CD14-positive monocyte (primary cell): Measurements from ENCODE around the gene LSG1. TPM values are rescaled to one million over a fixed set of nuclear protein-coding genes. Genes with fewer than 3 reads are reported as not detected.

Source experiments
- DNase-seq, 3 donors: peaks; one replicate each; pipeline ENCODE4 v3.0.0-alpha.2; 2011 to 2022
- H2AFZ ChIP-seq: 2 replicates; pipeline ENCODE4 v1.6.0; 2012; ENCODE audit warnings: mild to moderate bottlenecking, low read depth, low read length, inconsistent platforms; ENCODE audit not compliant: insufficient read depth, poor library complexity, severe bottlenecking
- H3K27ac ChIP-seq, 2 donors: 1 replicate in 1 of 2; 2 replicates in 1 of 2; pipeline ENCODE4 v1.5.1; 2012 to 2013; ENCODE audit warnings: low read length in 2 of 2, control low read depth in 1 of 2, inconsistent platforms in 1 of 2, low read depth in 1 of 2, mild to moderate bottlenecking in 1 of 2
- H3K27me3 ChIP-seq, 2 donors: one replicate each; pipeline versions ENCODE4 v1.6.0 to v1.6.1; 2011 to 2013; ENCODE audit warnings: low read length in 2 of 2; ENCODE audit not compliant: control insufficient read depth in 2 of 2, insufficient read depth in 2 of 2
- H3K36me3 ChIP-seq, 2 donors: replicated peaks in 1 of 2; 1 replicate in 1 of 2; 2 replicates in 1 of 2; pipeline versions ENCODE4 v1.5.1 to v1.6.1; 2012 to 2013; ENCODE audit warnings: low read length in 2 of 2, control low read depth in 1 of 2, inconsistent platforms in 1 of 2, mild to moderate bottlenecking in 1 of 2; ENCODE audit not compliant: insufficient read depth in 2 of 2, control insufficient read depth in 1 of 2
- H3K4me1 ChIP-seq, 2 donors: 1 replicate in 1 of 2; 2 replicates in 1 of 2; pipeline versions ENCODE4 v1.5.1 to v1.6.1; 2012 to 2013; ENCODE audit warnings: low read length in 2 of 2, control low read depth in 1 of 2, inconsistent platforms in 1 of 2, mild to moderate bottlenecking in 1 of 2, moderate library complexity in 1 of 2; ENCODE audit not compliant: insufficient read depth in 2 of 2, control insufficient read depth in 1 of 2
- H3K4me2 ChIP-seq: replicated peaks from 2 replicates; pipeline ENCODE3; 2012; ENCODE audit warnings: low read length, moderate library complexity, mild to moderate bottlenecking; ENCODE audit not compliant: poor library complexity, severe bottlenecking; ENCODE audit errors: extremely low read depth
- H3K4me3 ChIP-seq, 3 experiments: fragments of 200-600 bp in 1 of 3; sonication (generic) in 1 of 3; replicated peaks in 1 of 3; 1 replicate in 2 of 3; 2 replicates in 1 of 3; pipeline ENCODE4 v1.5.1; 2011 to 2013; ENCODE audit warnings: low read length in 3 of 3, mild to moderate bottlenecking in 3 of 3, control low read depth in 2 of 3, low read depth in 2 of 3, inconsistent platforms in 1 of 3, moderate library complexity in 1 of 3
- H3K79me2 ChIP-seq: 2 replicates; pipeline ENCODE4 v1.6.0; 2012; ENCODE audit warnings: mild to moderate bottlenecking, control low read depth, inconsistent platforms, low read length, moderate library complexity; ENCODE audit not compliant: insufficient read depth
- H3K9ac ChIP-seq: 2 replicates; pipeline ENCODE4 v1.6.0; 2017; ENCODE audit warnings: low read length, mild to moderate bottlenecking; ENCODE audit not compliant: insufficient read depth, poor library complexity, severe bottlenecking
- H3K9me3 ChIP-seq, 2 donors: replicated peaks in 1 of 2; 1 replicate in 1 of 2; 2 replicates in 1 of 2; pipeline versions ENCODE4 v1.5.1 to v1.6.1; 2012 to 2013; ENCODE audit warnings: low read length in 2 of 2, control low read depth in 1 of 2; ENCODE audit not compliant: control insufficient read depth in 1 of 2, insufficient read depth in 1 of 2
- H4K20me1 ChIP-seq: 2 replicates; pipeline ENCODE4 v1.6.0; 2012; ENCODE audit warnings: mild to moderate bottlenecking, low read length, control low read depth, moderate library complexity; ENCODE audit not compliant: insufficient read depth
- H3K27ac Mint-ChIP-seq, 7 donors: one replicate each; pipeline ENCODE4 v1.8.0; 2020; ENCODE audit warnings: mild to moderate bottlenecking in 7 of 7, mixed read lengths in 7 of 7, moderate library complexity in 6 of 7, inconsistent platforms in 2 of 7
- H3K27me3 Mint-ChIP-seq, 3 donors: one replicate each; pipeline ENCODE4 v1.8.0; 2021 to 2022; ENCODE audit warnings: low read depth in 3 of 3, mild to moderate bottlenecking in 3 of 3, mixed read lengths in 3 of 3, moderate library complexity in 3 of 3, inconsistent platforms in 1 of 3
- H3K36me3 Mint-ChIP-seq, 2 donors: one replicate each; pipeline ENCODE4 v1.8.0; 2020; ENCODE audit warnings: mixed read lengths in 2 of 2, inconsistent platforms in 1 of 2, mild to moderate bottlenecking in 1 of 2
- H3K4me1 Mint-ChIP-seq: one replicate; pipeline ENCODE4 v1.8.0; 2020; ENCODE audit warnings: mild to moderate bottlenecking, mixed read lengths
- H3K4me3 Mint-ChIP-seq, 2 donors: one replicate each; pipeline ENCODE4 v1.8.0; 2020; ENCODE audit warnings: mild to moderate bottlenecking in 2 of 2, mixed read lengths in 2 of 2, moderate library complexity in 1 of 2
- H3K9me3 Mint-ChIP-seq, 7 donors: one replicate each; pipeline ENCODE4 v1.8.0; 2020 to 2022; ENCODE audit warnings: mixed read lengths in 7 of 7, mild to moderate bottlenecking in 6 of 7, moderate library complexity in 6 of 7, inconsistent platforms in 2 of 7
- WGBS: methylation state at CpG from one replicate; pipeline ENCODE4 v1.1.5; 2013; ENCODE audit warnings: missing lambda C conversion rate; ENCODE audit not compliant: insufficient coverage; 5-methylcytosine and 5-hydroxymethylcytosine counted together
- intact Hi-C, 2 donors: fragments of 100-400 bp; cut with micrococcal nuclease; formaldehyde crosslinking; loops; one replicate each; pipeline versions ENCODE4 v1.15.0 to v1.15.1; 2023
- polyA plus RNA-seq, 3 donors: library from polyadenylated mRNA; depleted of rRNA in 1 of 3; unstranded in 2 of 3; stranded (reverse) in 1 of 3; fragments of 300-500 nt in 2 of 3; fragments of >200 nt in 1 of 3; fragmentation: Illumina TruSeq in 2 of 3; gene quantifications; 1 replicate in 2 of 3; 2 replicates in 1 of 3; pipeline ENCODE4 v1.2.3, GENCODE V29; 2012 to 2021
- TF ChIP-seq, protein P1 (sequence below): fragments of 200-600 bp; IDR thresholded peaks from one replicate; pipeline ENCODE4 v1.8.0; 2022; ENCODE audit warnings: antibody characterized with exemption, mild to moderate bottlenecking

The LSG1 gene
- polyA plus RNA-seq, 3 donors, result 6.7 to 30.9 (median 9.9) TPM

DNA sequence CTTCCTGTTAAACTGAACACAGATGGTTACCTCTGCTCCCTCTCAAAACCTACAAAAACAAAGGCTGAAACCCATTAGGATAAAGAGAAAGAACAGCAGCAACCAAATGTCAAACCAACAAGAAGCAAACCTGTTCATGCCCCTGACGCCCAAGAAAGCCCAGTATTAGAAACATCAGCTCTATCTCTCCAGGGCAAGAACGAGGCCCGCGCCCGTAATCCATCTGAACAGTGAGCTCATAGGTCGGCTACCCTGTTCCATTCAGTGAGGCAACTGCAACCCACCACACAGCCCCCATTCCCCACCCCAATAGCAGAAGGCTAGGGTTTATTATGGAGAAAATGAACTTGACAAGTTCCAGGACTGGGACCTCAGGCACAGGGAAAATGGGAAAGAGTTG is 10.0 kb downstream of the LSG1 start:
- H3K9me3 ChIP-seq, result no peaks in the 10 kb centered on the region
- intact Hi-C loops, result no loop called here
- H3K4me2 ChIP-seq, result no peak overlapping the region
- H3K4me1 ChIP-seq, result no peaks in the 10 kb centered on the region
- TF ChIP-seq, protein P1, sequence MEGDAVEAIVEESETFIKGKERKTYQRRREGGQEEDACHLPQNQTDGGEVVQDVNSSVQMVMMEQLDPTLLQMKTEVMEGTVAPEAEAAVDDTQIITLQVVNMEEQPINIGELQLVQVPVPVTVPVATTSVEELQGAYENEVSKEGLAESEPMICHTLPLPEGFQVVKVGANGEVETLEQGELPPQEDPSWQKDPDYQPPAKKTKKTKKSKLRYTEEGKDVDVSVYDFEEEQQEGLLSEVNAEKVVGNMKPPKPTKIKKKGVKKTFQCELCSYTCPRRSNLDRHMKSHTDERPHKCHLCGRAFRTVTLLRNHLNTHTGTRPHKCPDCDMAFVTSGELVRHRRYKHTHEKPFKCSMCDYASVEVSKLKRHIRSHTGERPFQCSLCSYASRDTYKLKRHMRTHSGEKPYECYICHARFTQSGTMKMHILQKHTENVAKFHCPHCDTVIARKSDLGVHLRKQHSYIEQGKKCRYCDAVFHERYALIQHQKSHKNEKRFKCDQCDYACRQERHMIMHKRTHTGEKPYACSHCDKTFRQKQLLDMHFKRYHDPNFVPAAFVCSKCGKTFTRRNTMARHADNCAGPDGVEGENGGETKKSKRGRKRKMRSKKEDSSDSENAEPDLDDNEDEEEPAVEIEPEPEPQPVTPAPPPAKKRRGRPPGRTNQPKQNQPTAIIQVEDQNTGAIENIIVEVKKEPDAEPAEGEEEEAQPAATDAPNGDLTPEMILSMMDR, result no peak
- no peak for DNase-seq
- no peak overlapping the region for H3K9ac ChIP-seq
- H2AFZ ChIP-seq, result no peak overlapping the region
- peaks cover 78 to 83% of the 10 kb centered on the region in 2 donors for H3K36me3 Mint-ChIP-seq
- H3K9me3 Mint-ChIP-seq, result no peaks in the 10 kb centered on the region
- 0% methylated on average over 1 of the region's 6 CpGs for WGBS
- H3K27ac ChIP-seq, result no peak overlapping the region
- peaks cover 11% of the 10 kb centered on the region for H3K4me1 Mint-ChIP-seq
- peaks cover 78 to 91% of the 10 kb centered on the region in 2 donors for H3K36me3 ChIP-seq
- no peak overlapping the region for H3K27ac Mint-ChIP-seq
- no peaks in the 10 kb centered on the region for H3K79me2 ChIP-seq
- no peak overlapping the region for H3K4me3 Mint-ChIP-seq
- H3K4me3 ChIP-seq, result no peak overlapping the region
- no peaks in the 10 kb centered on the region for H3K27me3 Mint-ChIP-seq
- H4K20me1 ChIP-seq, result no peaks in the 10 kb centered on the region
- no peaks in the 10 kb centered on the region for H3K27me3 ChIP-seq

GRCh38 chr3:194661374-194661773 is 10.6 kb downstream of the LSG1 start:
- WGBS, result no CpG with 5 or more reads among the region's 3 CpGs
- Histone ChIP-seq H3K4me1 (no peaks in the 10 kb centered on the region), H3K27ac (no peak overlapping the region), H3K9ac (no peak overlapping the region), H3K4me3 (no peak overlapping the region), H3K4me2 (no peak overlapping the region), H3K36me3 (peaks cover 75 to 85% of the 10 kb centered on the region in 2 donors), H3K79me2 (no peaks in the 10 kb centered on the region), H3K9me3 (no peaks in the 10 kb centered on the region), H2AFZ (no peak overlapping the region), H4K20me1 (no peaks in the 10 kb centered on the region), H3K27me3 (no peaks in the 10 kb centered on the region)
- TF ChIP-seq, protein P1, result no peak
- H3K4me1 Mint-ChIP-seq, result peaks cover 11% of the 10 kb centered on the region
- no peak overlapping the region for H3K4me3 Mint-ChIP-seq
- H3K36me3 Mint-ChIP-seq, result peaks cover 77 to 83% of the 10 kb centered on the region in 2 donors
- no peaks in the 10 kb centered on the region for H3K9me3 Mint-ChIP-seq
- H3K27me3 Mint-ChIP-seq, result no peaks in the 10 kb centered on the region
- DNase-seq, result no peak
- H3K27ac Mint-ChIP-seq, result no peak overlapping the region
- intact Hi-C loops, result no loop called here
